Stomach smooth muscle (tissue), 2 donors: ENCODE results near the gene C17orf113.

ENCODE experiments used
- H3K27ac ChIP-seq: one replicate; pipeline ENCODE4 v1.7.0; 2013; ENCODE audit warnings: mild to moderate bottlenecking, low read length, inconsistent platforms
- H3K27me3 ChIP-seq, 2 donors: one replicate each; pipeline ENCODE4 v1.7.0; 2013; ENCODE audit warnings: low read length in 2 of 2; ENCODE audit not compliant: insufficient read depth in 2 of 2, control insufficient read depth in 1 of 2
- H3K36me3 ChIP-seq, 2 donors: one replicate each; pipeline ENCODE4 v1.7.0; 2013; ENCODE audit warnings: low read length in 2 of 2; ENCODE audit not compliant: control insufficient read depth in 2 of 2, insufficient read depth in 2 of 2
- H3K4me1 ChIP-seq: one replicate; pipeline ENCODE4 v1.7.0; 2013; ENCODE audit warnings: low read length; ENCODE audit not compliant: control insufficient read depth, insufficient read depth
- H3K4me3 ChIP-seq, 2 donors: one replicate each; pipeline ENCODE4 v1.7.0; 2013; ENCODE audit warnings: low read length in 2 of 2
- H3K9ac ChIP-seq, 2 donors: one replicate each; pipeline ENCODE4 v1.7.0; 2013; ENCODE audit warnings: low read length in 2 of 2, mild to moderate bottlenecking in 1 of 2
- H3K9me3 ChIP-seq, 2 donors: one replicate each; pipeline ENCODE4 v1.7.0; 2013; ENCODE audit warnings: low read length in 2 of 2; ENCODE audit not compliant: control insufficient read depth in 2 of 2
- donor health status: healthy.
- donor health status: Pancreatic carcinoma.

The C17orf113 gene

DNA sequence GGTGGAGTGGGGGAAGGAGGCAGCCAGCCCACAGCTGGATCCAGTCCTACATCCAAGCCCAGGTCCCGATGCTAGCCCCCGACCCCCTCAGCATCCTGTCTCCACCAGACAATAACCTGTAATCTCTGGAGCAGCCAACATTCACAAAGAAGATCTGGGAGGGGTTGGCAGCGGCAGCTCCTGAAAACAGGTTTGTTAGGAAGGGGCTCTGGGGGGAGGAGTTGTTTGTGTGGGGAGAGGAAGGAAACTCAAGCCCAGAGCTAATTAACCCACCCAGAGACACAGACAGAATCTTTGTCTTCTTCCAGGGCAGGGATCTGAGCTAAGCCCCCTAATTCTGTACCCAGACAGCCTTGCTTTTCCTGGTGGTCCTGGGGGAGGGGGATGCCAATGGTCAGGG is 4.6 kb upstream of the C17orf113 start:
- H3K27ac ChIP-seq, result no peak overlapping the region
- H3K36me3 ChIP-seq, result no peaks in the 10 kb centered on the region
- H3K9me3 ChIP-seq, result no peaks in the 10 kb centered on the region
- H3K27me3 ChIP-seq, result peaks cover 25 to 33% of the 10 kb centered on the region in 2 donors
- H3K4me1 ChIP-seq, result peaks cover 5% of the 10 kb centered on the region
- H3K4me3 ChIP-seq, result no peak overlapping the region
- H3K9ac ChIP-seq, result no peak overlapping the region

DNA sequence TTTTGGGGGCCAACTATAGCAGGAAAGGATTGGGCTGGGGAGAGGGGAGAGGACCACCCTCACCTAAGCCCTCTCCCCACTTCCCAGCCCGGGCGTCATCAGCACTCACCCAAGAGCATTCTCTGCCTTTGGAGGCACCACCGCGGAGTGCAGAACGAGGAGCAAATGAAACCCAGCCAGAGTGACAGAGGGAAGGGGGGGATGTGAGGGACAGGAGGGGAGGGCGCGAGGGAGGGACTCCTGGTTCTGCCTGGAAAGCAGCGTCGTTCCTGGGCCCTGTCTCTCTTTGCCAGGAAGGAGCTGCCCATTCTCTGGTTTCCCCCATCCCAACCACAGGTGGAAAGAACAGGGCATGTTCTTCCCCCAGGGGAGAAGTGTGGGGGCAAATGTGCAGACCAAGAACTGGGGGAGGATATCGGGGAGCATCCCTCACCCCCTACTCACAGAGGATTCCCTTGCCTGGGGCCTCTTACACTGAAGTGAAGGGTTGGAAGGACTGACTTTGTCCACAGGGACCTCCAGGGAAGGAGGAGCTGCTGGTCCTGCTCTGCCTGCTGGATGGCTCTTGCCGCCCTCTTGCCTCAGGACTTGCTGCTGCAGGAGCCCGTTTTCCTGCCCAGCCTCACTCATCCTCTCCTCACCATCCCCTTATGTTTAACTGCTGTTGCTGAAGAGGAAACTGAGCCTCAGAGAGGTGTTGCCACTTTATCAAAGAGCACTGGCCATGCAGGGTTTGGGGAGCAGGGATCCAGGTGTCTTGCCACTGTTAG is 3.5 kb upstream of the C17orf113 start:
- no peak overlapping the region for H3K9ac ChIP-seq
- H3K27ac ChIP-seq, result no peak overlapping the region
- peaks cover 25 to 33% of the 10 kb centered on the region in 2 donors for H3K27me3 ChIP-seq
- no peaks in the 10 kb centered on the region for H3K9me3 ChIP-seq
- peaks cover 7% of the 10 kb centered on the region for H3K4me1 ChIP-seq
- H3K4me3 ChIP-seq, result no peak overlapping the region
- no peaks in the 10 kb centered on the region for H3K36me3 ChIP-seq

DNA sequence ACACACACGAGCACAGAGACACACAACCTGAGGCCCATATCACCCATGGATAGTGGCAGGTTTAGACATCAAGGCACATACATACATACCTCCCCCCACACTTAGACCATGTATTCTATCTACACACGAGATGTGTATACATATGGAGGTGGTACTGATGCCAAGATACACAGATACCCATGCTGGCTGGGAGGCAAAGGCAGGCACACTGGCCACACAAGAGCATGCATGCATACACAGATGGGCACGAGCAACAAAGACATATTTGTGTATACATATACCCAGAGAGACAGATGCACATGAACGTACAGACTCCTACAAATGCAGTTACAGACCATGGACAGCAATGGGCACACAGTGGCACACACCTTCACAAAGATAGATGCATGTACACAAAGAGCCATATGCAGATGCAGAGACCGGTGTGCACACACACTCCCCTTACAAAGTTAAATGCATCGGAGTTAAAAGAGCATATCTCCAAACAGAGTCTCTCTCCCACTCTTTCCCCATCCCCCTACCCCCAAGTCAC is 2.0 kb upstream of the C17orf113 start:
- no peak overlapping the region for H3K9ac ChIP-seq
- H3K9me3 ChIP-seq, result no peaks in the 10 kb centered on the region
- no peaks in the 10 kb centered on the region for H3K36me3 ChIP-seq
- no peak overlapping the region for H3K4me3 ChIP-seq
- H3K27me3 ChIP-seq, result peaks cover 25 to 33% of the 10 kb centered on the region in 2 donors
- peaks cover 7% of the 10 kb centered on the region for H3K4me1 ChIP-seq
- H3K27ac ChIP-seq, result no peak overlapping the region

DNA sequence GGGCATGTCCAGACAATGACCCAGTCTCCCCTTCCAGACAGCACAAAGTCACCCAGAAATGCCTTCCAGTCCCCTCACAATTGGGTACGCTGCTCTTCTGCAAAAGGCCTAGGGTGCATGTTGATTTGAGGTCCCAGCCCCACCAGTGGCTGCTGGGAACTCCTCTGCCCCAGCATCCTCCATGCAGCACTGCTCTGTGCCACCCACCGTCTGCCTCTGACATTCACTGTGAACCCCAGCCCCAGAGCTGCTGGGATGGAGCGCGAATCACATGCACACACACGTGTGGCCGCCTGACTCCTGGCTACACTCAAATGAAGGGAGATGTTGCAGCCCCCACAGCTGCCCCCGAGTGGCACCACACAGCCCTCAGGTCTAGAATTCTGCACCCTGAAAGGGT is 1.2 kb upstream of the C17orf113 start:
- Histone ChIP-seq H3K4me3 (no peak overlapping the region), H3K9me3 (no peaks in the 10 kb centered on the region), H3K27ac (no peak overlapping the region), H3K36me3 (no peaks in the 10 kb centered on the region), H3K9ac (no peak overlapping the region), H3K27me3 (peaks cover 25 to 31% of the 10 kb centered on the region in 2 donors), H3K4me1 (peaks cover 7% of the 10 kb centered on the region)

DNA sequence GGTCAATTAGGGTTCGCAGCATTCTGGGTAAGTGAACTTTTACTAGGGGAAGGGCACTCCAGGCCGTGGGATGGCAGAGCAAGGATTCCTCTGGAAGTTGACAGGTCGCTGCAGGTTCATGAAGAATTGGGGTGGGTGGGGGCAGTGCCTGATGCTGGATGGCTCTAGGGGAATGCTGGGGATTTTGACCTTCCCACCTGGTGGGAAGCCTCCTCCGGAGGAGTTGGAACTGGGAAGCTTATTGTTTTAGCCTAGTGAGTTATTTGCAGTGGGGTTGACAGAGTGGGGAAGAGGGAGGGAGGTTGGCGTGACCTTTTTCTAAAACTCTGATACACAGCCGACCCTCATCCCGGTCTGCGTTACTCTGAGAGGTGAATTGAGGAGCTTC is 606 bp upstream of the C17orf113 start:
- H3K27me3 ChIP-seq, result peaks cover 25 to 29% of the 10 kb centered on the region in 2 donors
- H3K9ac ChIP-seq, result no peak overlapping the region
- H3K9me3 ChIP-seq, result no peaks in the 10 kb centered on the region

DNA sequence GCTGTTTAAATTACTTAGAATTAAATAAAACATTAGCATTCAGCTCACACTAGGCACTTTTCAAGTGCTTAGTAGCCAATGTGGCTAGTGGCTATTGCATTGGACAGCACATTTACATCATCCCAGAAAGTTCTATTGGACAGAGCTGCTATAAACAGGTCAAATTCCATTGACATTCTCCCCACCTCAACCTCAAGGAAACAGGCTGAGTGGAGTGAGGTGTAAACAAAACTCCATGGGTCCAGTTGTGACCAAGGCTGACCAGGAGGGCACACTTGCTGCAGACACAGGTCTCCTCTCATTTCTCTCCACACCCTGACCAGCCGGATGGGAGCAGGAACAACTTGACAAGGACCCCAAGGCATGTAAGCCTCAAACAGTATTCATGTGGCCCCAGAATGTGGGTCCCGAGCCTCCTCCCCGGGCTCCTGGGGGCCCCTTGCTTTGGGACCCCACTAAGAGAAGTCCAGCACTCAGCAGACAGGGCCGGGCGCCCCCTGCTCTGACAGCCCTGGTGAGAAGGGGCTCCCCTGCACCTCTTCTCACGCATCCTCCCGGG is 488 bp downstream of the C17orf113 start:
- peak overlapping the region in 1 of 2 donors; percentile 73 for H3K4me3 ChIP-seq
- peaks cover 7% of the 10 kb centered on the region for H3K4me1 ChIP-seq
- no peaks in the 10 kb centered on the region for H3K36me3 ChIP-seq
- no peaks in the 10 kb centered on the region for H3K9me3 ChIP-seq
- H3K27me3 ChIP-seq, result peaks cover 20 to 21% of the 10 kb centered on the region in 2 donors
- no peak overlapping the region for H3K27ac ChIP-seq
- peak overlapping the region in 1 of 2 donors; percentile 62 for H3K9ac ChIP-seq

More for the DNA sequence above, 606 bp upstream of the C17orf113 start:
- peaks cover 7% of the 10 kb centered on the region for H3K4me1 ChIP-seq
- H3K4me3 ChIP-seq, result peak overlapping the region in 1 of 2 donors; percentile 73
- H3K36me3 ChIP-seq, result no peaks in the 10 kb centered on the region
- H3K27ac ChIP-seq, result no peak overlapping the region

DNA sequence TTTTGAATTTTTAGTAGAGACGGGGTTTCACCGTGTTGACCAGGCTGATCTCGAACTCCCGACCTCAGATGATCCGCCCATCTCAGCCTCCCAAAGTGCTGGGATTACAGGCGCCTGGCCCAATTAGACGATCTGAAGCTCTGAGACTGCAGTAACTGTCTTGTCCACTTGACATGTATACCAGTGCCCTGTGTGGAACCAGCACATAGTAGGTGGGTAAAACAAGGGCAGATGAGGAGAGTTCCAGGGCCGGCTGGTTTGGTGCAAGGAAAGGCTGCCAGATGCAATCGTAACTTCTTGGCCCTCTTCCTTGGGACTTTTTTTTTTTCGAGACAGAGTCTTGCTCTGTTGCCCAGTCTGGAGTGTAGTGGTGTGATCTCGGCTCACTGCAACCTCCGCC is 3.1 kb downstream of the C17orf113 start:
- Histone ChIP-seq H3K4me1 (peaks cover 7% of the 10 kb centered on the region), H3K27me3 (peaks cover 5 to 8% of the 10 kb centered on the region in 2 donors), H3K27ac (no peak overlapping the region), H3K9me3 (no peaks in the 10 kb centered on the region), H3K36me3 (no peaks in the 10 kb centered on the region), H3K4me3 (no peak overlapping the region), H3K9ac (no peak overlapping the region)

DNA sequence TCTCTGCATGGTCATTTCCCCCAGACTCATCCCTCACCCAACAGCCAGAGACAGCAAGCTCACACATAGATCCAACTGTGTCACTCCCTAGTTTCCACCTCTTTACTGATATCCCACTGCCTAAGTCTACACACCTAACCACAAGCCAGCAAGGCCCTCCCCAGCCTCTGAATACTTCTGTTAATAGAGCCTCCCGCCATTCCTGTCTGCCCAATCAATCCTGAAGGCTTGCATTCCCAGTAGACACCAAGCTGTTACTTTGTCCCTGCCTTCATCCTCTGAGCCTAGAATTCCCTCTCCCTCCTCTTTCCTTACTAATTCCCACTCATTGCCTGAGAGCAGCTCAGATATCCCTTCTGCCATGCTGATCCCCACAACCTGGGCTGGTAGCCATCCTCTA is 4.7 kb downstream of the C17orf113 start:
- H3K9ac ChIP-seq, result no peak overlapping the region
- no peak overlapping the region for H3K27ac ChIP-seq
- no peaks in the 10 kb centered on the region for H3K9me3 ChIP-seq
- H3K27me3 ChIP-seq, result no peaks in the 10 kb centered on the region
- H3K4me1 ChIP-seq, result peaks cover 5% of the 10 kb centered on the region
- H3K4me3 ChIP-seq, result no peak overlapping the region
- H3K36me3 ChIP-seq, result no peaks in the 10 kb centered on the region

DNA sequence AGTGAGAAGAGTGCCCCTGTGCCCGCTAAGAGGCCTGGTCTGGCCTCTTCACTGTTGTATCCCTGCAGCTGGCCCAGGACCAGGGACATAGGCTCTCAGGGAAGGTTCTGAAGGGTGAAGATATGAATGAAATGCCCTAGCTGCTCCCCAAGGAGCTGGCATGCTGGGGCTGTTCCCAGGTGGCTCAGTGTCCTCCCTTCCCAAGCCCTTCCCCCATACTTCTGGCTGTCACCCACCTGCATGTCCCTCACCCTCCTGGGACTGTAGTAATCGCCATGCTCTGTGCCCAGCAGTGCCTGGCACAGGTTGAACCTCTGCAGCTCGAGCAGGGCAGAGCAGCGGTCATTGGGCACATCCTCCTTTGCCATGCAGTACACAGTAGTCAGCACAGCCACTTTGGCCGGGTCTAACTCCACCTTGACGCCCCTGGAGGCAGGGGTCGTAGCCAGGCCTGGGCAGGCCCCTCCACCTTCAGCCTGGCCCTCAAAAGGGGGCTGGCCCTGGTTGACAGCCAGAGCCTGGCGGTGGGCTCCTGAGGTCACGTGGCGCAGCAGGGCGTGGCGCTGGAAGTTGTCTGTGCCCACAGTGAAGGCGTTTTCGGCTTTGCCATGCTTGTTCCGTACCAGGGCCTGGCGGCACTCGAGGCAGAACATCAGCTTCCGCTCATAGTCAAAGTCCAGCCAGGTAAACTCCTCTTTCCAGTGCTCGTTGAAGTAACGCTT is 7.6 kb downstream of the C17orf113 start:
- no peaks in the 10 kb centered on the region for H3K36me3 ChIP-seq
- no peak overlapping the region for H3K27ac ChIP-seq
- H3K4me3 ChIP-seq, result no peak overlapping the region
- H3K9ac ChIP-seq, result no peak overlapping the region
- H3K9me3 ChIP-seq, result no peaks in the 10 kb centered on the region
- H3K4me1 ChIP-seq, result peaks cover 4% of the 10 kb centered on the region
- H3K27me3 ChIP-seq, result peaks cover 5 to 6% of the 10 kb centered on the region in 2 donors

DNA sequence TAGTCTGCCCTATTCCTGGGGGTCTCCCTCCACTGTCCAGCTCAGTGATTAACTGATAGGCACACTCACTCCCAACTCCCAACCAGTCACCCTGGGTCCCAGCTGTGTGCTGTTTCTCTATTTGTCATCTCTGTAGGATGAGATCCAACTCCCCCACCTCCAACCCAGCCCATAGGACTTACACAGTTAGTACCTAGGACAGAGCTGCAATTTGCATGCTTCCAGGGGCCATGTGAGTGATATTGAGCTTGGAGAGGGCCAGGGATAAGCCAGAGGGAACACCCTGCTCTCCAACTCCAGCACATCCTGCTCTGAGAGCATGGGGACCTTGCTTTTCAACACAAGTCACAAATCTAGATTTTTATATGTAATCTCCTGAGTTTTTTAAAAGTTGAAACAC is 8.8 kb downstream of the C17orf113 start:
- Histone ChIP-seq H3K4me3 (no peak overlapping the region), H3K27ac (no peak overlapping the region), H3K9ac (no peak overlapping the region), H3K36me3 (no peaks in the 10 kb centered on the region), H3K27me3 (peaks cover 5 to 11% of the 10 kb centered on the region in 2 donors), H3K9me3 (no peaks in the 10 kb centered on the region), H3K4me1 (peaks cover 4% of the 10 kb centered on the region)
